Left renal pelvis (tissue), 4 donors: ENCODE data around the gene EIF3C. TPM values are rescaled to one million over a fixed set of nuclear protein-coding genes. Genes with fewer than 3 reads are reported as not detected.
"Not testable (repeated sequence)": the region's sequence is repeated elsewhere in the genome, so short reads cannot be mapped to it uniquely, and the experiment has no call there.

Experiments used
- DNase-seq, 4 donors: peaks; one replicate each; pipeline ENCODE4 v3.0.0-alpha.2; 2013; ENCODE audit warnings: low read depth in 4 of 4, low spot score in 3 of 4
- polyA plus RNA-seq, 4 donors: library from polyadenylated mRNA; unstranded; fragments of 120-200 nt; gene quantifications; one replicate each; pipeline ENCODE4 v1.2.1, GENCODE V29; 2013; ENCODE audit not compliant: insufficient read length in 4 of 4

Gene EIF3C
- polyA plus RNA-seq, 4 donors: 373 to 630 (median 499) TPM

DNA sequence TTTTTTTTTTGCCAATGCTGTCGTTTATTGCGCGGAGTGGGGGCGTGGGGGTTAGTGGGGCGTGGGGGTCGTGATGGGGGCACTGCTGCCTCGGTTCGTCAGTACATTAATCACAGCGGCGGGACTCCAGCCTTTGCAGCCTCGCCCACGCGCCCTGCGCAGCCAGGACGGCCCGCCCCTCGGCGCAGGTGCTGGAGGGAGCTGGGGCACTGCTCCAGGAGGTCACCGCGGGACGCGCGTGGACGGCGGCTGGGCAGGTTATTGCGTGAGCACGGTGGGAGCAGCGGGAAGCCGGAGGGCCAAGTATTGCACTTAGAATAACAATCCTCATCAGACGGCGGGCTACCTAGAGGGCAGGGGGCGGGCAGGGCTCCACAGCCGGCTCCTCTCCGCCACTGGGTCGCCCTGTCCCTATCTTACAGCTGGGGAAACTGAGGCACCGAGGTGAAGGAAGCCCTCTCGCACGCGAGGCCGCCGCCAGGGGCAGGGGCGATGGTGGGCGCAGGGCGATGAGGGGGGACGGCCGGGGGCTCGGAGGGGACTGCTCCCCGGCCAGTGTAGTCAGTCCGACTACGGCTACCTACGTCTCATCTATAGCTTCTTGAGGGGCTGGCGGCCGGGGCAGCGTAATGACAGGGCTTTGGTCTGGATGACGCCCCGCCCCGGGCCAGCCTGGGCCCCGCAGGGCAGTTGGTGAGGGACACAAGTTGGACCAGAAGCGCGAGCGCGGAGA, 35.5 kb downstream of the EIF3C start:
- not testable (repeated sequence) for DNase-seq

- DNase-seq: not testable (repeated sequence)
Measured at GRCh38 chr16:28749997-28750465, 38.8 kb downstream of the EIF3C start.

GRCh38 chr16:28750469-28751067, 39.3 kb downstream of the EIF3C start:
- DNase-seq: not testable (repeated sequence)

DNA sequence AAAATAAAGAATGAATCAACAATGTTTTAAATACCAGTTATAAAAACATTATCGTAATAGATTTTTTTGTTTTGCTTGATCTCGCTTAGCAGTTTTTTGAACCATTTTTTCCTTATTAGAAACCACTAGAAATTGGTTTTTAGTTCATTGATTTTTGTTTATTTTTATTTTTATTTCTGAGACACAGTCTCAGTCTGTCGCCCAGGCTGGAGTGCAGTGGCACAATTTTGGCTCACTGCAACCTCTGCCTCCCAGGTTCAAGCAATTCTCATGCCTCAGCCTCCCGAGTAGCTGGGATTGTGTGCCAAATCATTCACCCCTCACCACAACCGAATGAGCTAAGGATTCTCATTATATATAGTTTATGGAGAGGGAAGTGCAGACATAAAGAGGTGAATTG, 40.2 kb downstream of the EIF3C start, which contains the start of gene NPIPB9:
NPIPB9 (plus strand) TSS at position 301 of the 400 bp plus-strand sequence.
- not testable (repeated sequence) for DNase-seq

- not testable (repeated sequence) for DNase-seq
Measured at GRCh38 chr16:28781697-28782096, 70.4 kb downstream of the EIF3C start.

- DNase-seq: not testable (repeated sequence)
Measured at GRCh38 chr16:28782357-28782756, 71.1 kb downstream of the EIF3C start.

Other genes with a start within 250 kb of the EIF3C start
- 1 to 10 TPM in 1 of 4 donors, not detected in 3; 1.1 TPM for gene NPIPB7, start 239.1 kb upstream of the EIF3C start, polyA plus RNA-seq
- gene CLN3, start 219.4 kb upstream of the EIF3C start, polyA plus RNA-seq: 10 to 100 TPM; 28.4 to 47.6 (median 31.9) TPM
- gene APOBR, start 216.8 kb upstream of the EIF3C start, polyA plus RNA-seq: 1 to 10 TPM in 1 of 4 donors, under 1 TPM in 3; 0.50 to 1.1 (median 0.76) TPM
- not detected for gene IL27, start 204.6 kb upstream of the EIF3C start, polyA plus RNA-seq
- gene NUPR1, start 172.5 kb upstream of the EIF3C start, polyA plus RNA-seq: 10 to 100 TPM; 11.7 to 84.7 (median 12.3) TPM
- gene SGF29, start 157.5 kb upstream of the EIF3C start, polyA plus RNA-seq: 10 to 100 TPM; 20.1 to 25.4 (median 20.9) TPM
- gene SULT1A2, start 114.4 kb upstream of the EIF3C start, polyA plus RNA-seq: 1 to 10 TPM in 3 of 4 donors, under 1 TPM in 1; 0.73 to 2.2 (median 1.9) TPM
- 10 to 100 TPM; 17.9 to 26.6 (median 24.4) TPM for gene SULT1A1, start 101.4 kb upstream of the EIF3C start, polyA plus RNA-seq
- gene NPIPB8, start 73.4 kb upstream of the EIF3C start, polyA plus RNA-seq: 1 to 10 TPM in 1 of 4 donors, under 1 TPM in 1, not detected in 2; 0.40 to 2.6 TPM
- gene NPIPB9, start 40.3 kb downstream of the EIF3C start, polyA plus RNA-seq: 1 to 10 TPM in 3 of 4 donors, under 1 TPM in 1; 0.70 to 3.8 (median 1.9) TPM
- 100 to 1,000 TPM in 2 of 4 donors, 10 to 100 TPM in 2; 88.4 to 148 (median 100) TPM for gene ATXN2L, start 111.5 kb downstream of the EIF3C start, polyA plus RNA-seq
- gene TUFM, start 134.9 kb downstream of the EIF3C start, polyA plus RNA-seq: 100 to 1,000 TPM; 113 to 227 (median 198) TPM
- gene SH2B1, start 152.4 kb downstream of the EIF3C start, polyA plus RNA-seq: 10 to 100 TPM; 58.4 to 92.1 (median 62.9) TPM
- 1 to 10 TPM; 2.5 to 6.4 (median 3.3) TPM for gene ATP2A1, start 167.0 kb downstream of the EIF3C start, polyA plus RNA-seq
- 10 to 100 TPM; 15.7 to 34.4 (median 17.6) TPM for gene RABEP2, start 213.8 kb downstream of the EIF3C start, polyA plus RNA-seq
- 1 to 10 TPM; 1.3 to 5.3 (median 3.7) TPM for gene CD19, start 220.5 kb downstream of the EIF3C start, polyA plus RNA-seq
- gene NFATC2IP, start 239.5 kb downstream of the EIF3C start, polyA plus RNA-seq: 10 to 100 TPM; 27.5 to 65.1 (median 40.5) TPM